K562 (cell line): Measurements from ENCODE around the gene PPOX. TPM values are rescaled to one million over a fixed set of nuclear protein-coding genes. Genes with fewer than 3 reads are reported as not detected.
A peak's percentile ranks its signal among the peaks of the same experiment; 100 is the strongest.

Source experiments
- CBX2 ChIP-seq: fragments of 200-600 bp; sonication (generic); IDR thresholded peaks from one replicate; pipeline ENCODE4 v1.6.1; 2012; ENCODE audit warnings: mild to moderate bottlenecking, low read length, inconsistent platforms; ENCODE audit not compliant: insufficient read depth, poor library complexity, severe bottlenecking
- CXXC5 ChIP-seq: fragments of 250-450 bp; sonication (Bioruptor Pico); IDR thresholded peaks from 2 replicates; pipeline ENCODE4 v1.8.0; 2022; ENCODE audit warnings: inconsistent platforms, mild to moderate bottlenecking, moderate library complexity
- DMBX1 ChIP-seq: fragments of 250-450 bp; sonication (Bioruptor Pico); IDR thresholded peaks from 2 replicates; pipeline ENCODE4 v1.8.0; 2022; ENCODE audit warnings: inconsistent platforms, mild to moderate bottlenecking, moderate library complexity, borderline replicate concordance
- EP400 ChIP-seq: fragments of 450-650 bp; IDR thresholded peaks from 2 replicates; pipeline ENCODE4 v1.6.1; 2017; ENCODE audit warnings: antibody characterized with exemption, mild to moderate bottlenecking, moderate library complexity
- FIP1L1 ChIP-seq: fragments of 200-400 bp; formaldehyde crosslinking; IDR thresholded peaks from 2 replicates; pipeline ENCODE4 v1.6.1; 2018; ENCODE audit warnings: mild to moderate bottlenecking, low read depth, low read length; ENCODE audit not compliant: poor library complexity, severe bottlenecking
- FOSL1 ChIP-seq: fragments of 200-800 bp; sonication (Bioruptor generic); conservative IDR thresholded peaks from 2 replicates; pipeline ENCODE4 v1.6.1; 2016; ENCODE audit warnings: missing genetic modification characterization, missing compliant biosample characterization
- GTF2F1 ChIP-seq: IDR thresholded peaks from 2 replicates; pipeline ENCODE4 v1.6.1; 2011; ENCODE audit warnings: low read depth, low read length, improper control_type of control experiment
- HNRNPK ChIP-seq: fragments of 200-400 bp; formaldehyde crosslinking; IDR thresholded peaks from one replicate; pipeline ENCODE4 v1.6.1; 2018; ENCODE audit warnings: mild to moderate bottlenecking, low read depth, low read length; ENCODE audit not compliant: poor library complexity, severe bottlenecking
- ILF3 ChIP-seq: fragments of 450-650 bp; IDR thresholded peaks from 2 replicates; pipeline ENCODE4 v1.6.1; 2018; ENCODE audit warnings: antibody characterized with exemption, mild to moderate bottlenecking, moderate library complexity, borderline replicate concordance
- LCOR ChIP-seq: sonication (generic); formaldehyde crosslinking; IDR thresholded peaks from 2 replicates; pipeline ENCODE4 v1.8.0; 2022; ENCODE audit warnings: mild to moderate bottlenecking, missing genetic modification reagents
- NELFE ChIP-seq: IDR thresholded peaks from 2 replicates; pipeline ENCODE4 v1.6.1; 2011; ENCODE audit warnings: mild to moderate bottlenecking; ENCODE audit not compliant: insufficient read depth, insufficient read length
- POLR2AphosphoS2 ChIP-seq: IDR thresholded peaks from 2 replicates; pipeline ENCODE4 v1.6.1; 2012; ENCODE audit warnings: low read length, improper control_type of control experiment
- SIN3B ChIP-seq: fragments of 450-650 bp; IDR thresholded peaks from 2 replicates; pipeline ENCODE4 v1.6.1; 2017; ENCODE audit warnings: low read depth, mild to moderate bottlenecking, moderate library complexity
- TCFL5 ChIP-seq: fragments of 250-450 bp; sonication (Bioruptor Pico); conservative IDR thresholded peaks from 2 replicates; pipeline ENCODE4 v1.6.1; 2021; ENCODE audit warnings: mild to moderate bottlenecking, moderate library complexity, matching md5 sums
- TEAD1 ChIP-seq, 2 experiments: fragments of 450-650 bp in 1 of 2; sonication (generic) in 1 of 2; formaldehyde crosslinking; IDR thresholded peaks; 2 replicates each; pipeline versions ENCODE4 v1.4.0 to v1.8.0; 2020 to 2022; ENCODE audit warnings: mild to moderate bottlenecking in 2 of 2, missing genetic modification reagents in 1 of 2
- TOE1 ChIP-seq, 2 experiments: fragments of 450-650 bp in 1 of 2; sonication (generic) in 1 of 2; formaldehyde crosslinking in 1 of 2; IDR thresholded peaks; 2 replicates each; pipeline versions ENCODE4 v1.7.1 to v1.8.0; 2016 to 2022; ENCODE audit warnings: borderline replicate concordance in 2 of 2, mild to moderate bottlenecking in 2 of 2, antibody characterized with exemption in 1 of 2, inconsistent platforms in 1 of 2, low read depth in 1 of 2, missing genetic modification reagents in 1 of 2, moderate library complexity in 1 of 2
- ZNF41 ChIP-seq: fragments of 250-450 bp; sonication (Bioruptor Pico); conservative IDR thresholded peaks from 2 replicates; pipeline ENCODE4 v1.4.0; 2020; ENCODE audit warnings: mild to moderate bottlenecking
- ZNF507 ChIP-seq: conservative IDR thresholded peaks from 2 replicates; pipeline ENCODE4 v1.6.1; 2017; ENCODE audit warnings: missing genetic modification characterization, missing compliant biosample characterization
- ZNF561 ChIP-seq: fragments of 450-650 bp; formaldehyde crosslinking; conservative IDR thresholded peaks from 2 replicates; pipeline ENCODE4 v1.4.0; 2020; ENCODE audit warnings: mild to moderate bottlenecking, moderate library complexity
- polyA plus RNA-seq, 8 experiments: library from polyadenylated mRNA; depleted of rRNA in 4 of 8; stranded (reverse) in 5 of 8; unstranded in 3 of 8; fragments of >200 nt; fragmentation: Nextera tagmentation in 2 of 8; fragmentation: Illumina TruSeq in 1 of 8; extraction: Ambion mirVana in 2 of 8; extraction: Trizol in 1 of 8; gene quantifications; 2 replicates each; pipeline versions ENCODE4 v1.2.1 to v1.2.3, GENCODE V29; 2011 to 2014; ENCODE audit warnings: inconsistent platforms in 1 of 8, missing spikeins in 1 of 8
- total RNA-seq, 7 experiments: library from RNA; depleted of rRNA in 6 of 7; stranded (reverse); fragments of >200 nt in 6 of 7; fragmentation: Illumina TruSeq in 2 of 7; extraction: Trizol in 2 of 7; gene quantifications; 2 replicates each; pipeline versions ENCODE4 v1.2.1 to v1.2.3, GENCODE V29; 2011 to 2021; ENCODE audit warnings: low replicate concordance in 1 of 7
- TF ChIP-seq, protein P1 (sequence below): sonication (generic); IDR thresholded peaks from 2 replicates; pipeline ENCODE4 v1.6.1; 2016
- TF ChIP-seq, protein P2 (sequence below): sonication (generic); formaldehyde crosslinking; IDR thresholded peaks from 2 replicates; pipeline ENCODE4 v1.8.0; 2022; ENCODE audit warnings: missing genetic modification reagents, mild to moderate bottlenecking, moderate library complexity, borderline replicate concordance
- TF ChIP-seq, protein P3 (sequence below): IDR thresholded peaks from 3 replicates; pipeline ENCODE4 v1.6.1; 2011; ENCODE audit warnings: borderline replicate concordance, mild to moderate bottlenecking; ENCODE audit not compliant: insufficient read length, insufficient read depth

The PPOX gene
- total and polyA plus RNA-seq, 9 of the 15 experiments (the other 6 are each of a cell fraction or from before 2014, with no cell fraction given), result 17.0 to 57.1 (median 38.9) TPM

DNA sequence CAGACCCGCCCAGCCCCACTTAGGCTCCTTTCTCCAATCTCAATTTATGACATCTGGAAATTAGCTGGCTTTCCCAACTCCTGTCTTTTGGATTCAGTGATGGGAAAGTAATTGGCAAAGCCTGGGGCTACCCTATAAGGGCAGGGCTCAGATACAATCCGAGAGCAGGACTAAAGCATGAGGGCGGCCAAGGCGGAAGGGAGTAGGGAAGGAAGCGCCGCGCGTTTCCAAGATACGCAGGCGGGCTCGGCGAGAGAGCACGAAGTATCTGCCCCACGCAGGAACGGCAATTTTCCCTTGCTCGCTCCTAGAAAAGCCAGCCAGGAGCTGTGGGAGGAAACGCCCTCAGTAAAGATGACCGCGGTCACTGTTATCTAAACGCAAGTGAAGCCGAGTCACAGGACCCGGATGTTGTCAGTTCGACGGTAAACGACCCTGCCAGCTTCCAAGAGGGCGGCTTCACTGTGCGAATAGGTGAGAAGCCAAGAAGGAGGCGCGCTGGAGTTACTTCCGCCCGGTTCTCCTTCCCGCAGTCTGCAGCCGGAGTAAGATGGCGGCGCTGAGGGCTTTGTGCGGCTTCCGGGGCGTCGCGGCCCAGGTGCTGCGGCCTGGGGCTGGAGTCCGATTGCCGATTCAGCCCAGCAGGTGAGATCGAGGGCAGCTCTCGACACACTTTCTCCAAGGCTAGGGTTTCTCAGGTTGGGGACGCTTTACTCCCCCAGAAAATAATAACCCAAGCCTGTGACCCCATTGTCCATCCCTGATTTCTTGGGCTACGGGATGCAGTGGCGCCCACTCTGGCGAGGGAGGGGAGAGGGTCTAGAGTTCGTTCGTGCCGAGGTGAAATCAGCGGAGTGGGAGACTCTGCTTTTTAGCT is 35.8 kb downstream of the PPOX start, which contains the start of gene NDUFS2 (continued):
- TF ChIP-seq TOE1 (IDR thresholded peaks at IDR 0.05; ENCODE audit: borderline replicate concordance), result peak; percentile 51; the same call in 1 of the 2 replicates
- no peak for TF ChIP-seq TOE1 (CRISPR knock-in tag; IDR thresholded peaks at IDR 0.05; ENCODE audit: borderline replicate concordance, low read depth)
- no peak for TF ChIP-seq ILF3
- TF ChIP-seq POLR2AphosphoS2, result no peak
- TF ChIP-seq, protein P1, sequence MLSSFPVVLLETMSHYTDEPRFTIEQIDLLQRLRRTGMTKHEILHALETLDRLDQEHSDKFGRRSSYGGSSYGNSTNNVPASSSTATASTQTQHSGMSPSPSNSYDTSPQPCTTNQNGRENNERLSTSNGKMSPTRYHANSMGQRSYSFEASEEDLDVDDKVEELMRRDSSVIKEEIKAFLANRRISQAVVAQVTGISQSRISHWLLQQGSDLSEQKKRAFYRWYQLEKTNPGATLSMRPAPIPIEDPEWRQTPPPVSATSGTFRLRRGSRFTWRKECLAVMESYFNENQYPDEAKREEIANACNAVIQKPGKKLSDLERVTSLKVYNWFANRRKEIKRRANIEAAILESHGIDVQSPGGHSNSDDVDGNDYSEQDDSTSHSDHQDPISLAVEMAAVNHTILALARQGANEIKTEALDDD, result no peak
- no peak for TF ChIP-seq CBX2
- TF ChIP-seq, protein P2, sequence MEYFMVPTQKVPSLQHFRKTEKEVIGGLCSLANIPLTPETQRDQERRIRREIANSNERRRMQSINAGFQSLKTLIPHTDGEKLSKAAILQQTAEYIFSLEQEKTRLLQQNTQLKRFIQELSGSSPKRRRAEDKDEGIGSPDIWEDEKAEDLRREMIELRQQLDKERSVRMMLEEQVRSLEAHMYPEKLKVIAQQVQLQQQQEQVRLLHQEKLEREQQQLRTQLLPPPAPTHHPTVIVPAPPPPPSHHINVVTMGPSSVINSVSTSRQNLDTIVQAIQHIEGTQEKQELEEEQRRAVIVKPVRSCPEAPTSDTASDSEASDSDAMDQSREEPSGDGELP (CRISPR knock-in tag), result peak; percentile 90; the same call in 1 of the 2 replicates
- no peak for TF ChIP-seq TCFL5 (CRISPR knock-in tag)
- TF ChIP-seq NELFE, result no peak
- peak; percentile 62 to 66; a peak in 2 of 4 replicates for TF ChIP-seq TEAD1 (CRISPR knock-in tag; IDR thresholded peaks at IDR 0.05)
- no peak for TF ChIP-seq HNRNPK
- TF ChIP-seq, protein P3, sequence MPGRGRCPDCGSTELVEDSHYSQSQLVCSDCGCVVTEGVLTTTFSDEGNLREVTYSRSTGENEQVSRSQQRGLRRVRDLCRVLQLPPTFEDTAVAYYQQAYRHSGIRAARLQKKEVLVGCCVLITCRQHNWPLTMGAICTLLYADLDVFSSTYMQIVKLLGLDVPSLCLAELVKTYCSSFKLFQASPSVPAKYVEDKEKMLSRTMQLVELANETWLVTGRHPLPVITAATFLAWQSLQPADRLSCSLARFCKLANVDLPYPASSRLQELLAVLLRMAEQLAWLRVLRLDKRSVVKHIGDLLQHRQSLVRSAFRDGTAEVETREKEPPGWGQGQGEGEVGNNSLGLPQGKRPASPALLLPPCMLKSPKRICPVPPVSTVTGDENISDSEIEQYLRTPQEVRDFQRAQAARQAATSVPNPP, result no peak
- peak; percentile 87 for TF ChIP-seq CXXC5
- TF ChIP-seq ZNF41 (CRISPR knock-in tag), result peak; percentile 58; the same call in 1 of the 2 replicates
- TF ChIP-seq EP400, result peak; percentile 81
- peak; percentile 81; the same call in 1 of the 2 replicates for TF ChIP-seq GTF2F1
- no peak for TF ChIP-seq FIP1L1
- TF ChIP-seq ZNF561, result 0 out of 2 replicates have a peak, but pooled peaks have one; percentile 22
- no peak for TF ChIP-seq ZNF507 (tag)
- 0 out of 2 replicates have a peak, but pooled peaks have one; percentile 20 for TF ChIP-seq FOSL1 (tag)
- TF ChIP-seq LCOR, result peak; percentile 85
- TF ChIP-seq DMBX1, result 0 out of 2 replicates have a peak, but pooled peaks have one; percentile 46
- peak; percentile 80 for TF ChIP-seq SIN3B
